HG03565 (cell line): ENCODE measurements around the gene EYS.
"Not testable (repeated sequence)": the region's sequence is repeated elsewhere in the genome, so short reads cannot be mapped to it uniquely, and the experiment has no call there.

Source experiments
- ATAC-seq: cut with Tn5 transposase; IDR thresholded peaks from one replicate; pipeline ENCODE4 v1.9.1; 2021; ENCODE audit warnings: mild to moderate bottlenecking, moderate library complexity; ENCODE audit not compliant: unreplicated experiment

EYS gene

DNA sequence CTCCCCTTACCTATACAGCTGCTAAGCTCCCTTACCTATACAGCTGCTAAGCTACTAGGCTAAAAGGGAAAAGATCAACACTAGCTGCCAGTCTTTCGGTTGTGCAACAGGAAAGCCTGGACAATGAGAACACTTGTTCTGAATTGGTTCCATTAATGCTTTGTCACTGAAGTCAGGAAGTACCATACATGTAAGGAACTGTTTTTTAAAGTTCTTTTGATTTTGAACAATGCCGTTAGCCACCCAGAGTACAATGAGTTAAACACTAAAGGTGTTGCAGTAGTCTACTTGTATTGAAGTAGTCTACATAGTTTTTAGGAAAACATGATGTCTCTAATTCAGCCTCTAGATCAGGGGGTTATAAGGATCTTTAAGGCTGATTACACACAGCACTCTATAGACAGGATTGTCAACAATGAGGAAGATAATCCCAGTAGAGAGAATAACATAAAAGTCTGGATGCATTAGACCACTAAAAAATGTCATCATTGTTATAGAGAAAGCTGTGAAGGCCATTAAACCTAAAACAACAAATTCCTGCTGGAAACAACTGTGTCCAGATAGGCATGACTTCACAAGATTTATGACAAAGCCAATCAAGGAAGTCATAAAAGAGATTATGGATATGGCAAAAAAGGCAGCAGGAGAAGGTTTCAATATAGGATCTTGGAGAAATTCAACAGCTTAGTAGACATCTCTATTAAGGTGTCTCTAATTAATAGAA, 1765.1 kb downstream of the EYS start:
- no peak for ATAC-seq

DNA sequence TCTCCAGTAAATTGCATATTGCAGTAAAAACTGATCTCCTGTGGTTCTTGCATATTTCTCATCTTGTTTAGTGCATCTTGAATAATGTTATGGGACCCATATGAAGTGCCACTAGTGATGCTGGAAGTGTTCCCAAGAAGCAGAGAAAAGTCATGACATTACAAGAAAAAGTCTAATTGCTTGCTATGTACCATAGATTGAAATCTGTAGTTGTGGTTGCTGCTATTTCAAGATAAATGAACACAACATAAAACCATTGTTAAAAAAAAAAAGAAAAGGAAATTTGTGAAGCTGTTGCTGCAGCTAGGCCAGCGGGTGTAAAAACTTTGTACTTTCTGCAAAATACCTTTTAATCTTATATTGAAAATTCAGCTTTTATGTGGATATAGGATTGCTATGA, 1767.0 kb downstream of the EYS start:
- no peak for ATAC-seq

DNA sequence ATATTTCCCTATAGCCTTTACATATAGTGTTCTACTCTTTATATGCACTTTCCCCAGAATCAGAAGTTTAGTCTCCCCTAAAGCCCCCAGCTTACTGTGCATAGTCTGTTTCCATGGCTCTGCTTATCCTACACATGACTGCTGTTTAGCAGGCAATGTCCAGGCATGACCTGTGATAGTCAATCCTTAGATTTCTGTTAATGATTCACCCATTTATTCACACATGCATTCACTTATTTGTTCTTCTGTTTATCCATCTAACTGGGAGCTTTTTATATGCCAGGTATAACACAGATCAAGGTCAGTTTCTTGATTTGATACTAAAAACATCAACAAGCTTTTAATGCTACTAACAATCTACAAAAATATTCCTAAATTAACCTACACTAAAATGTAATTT, 1770.6 kb downstream of the EYS start:
- no peak for ATAC-seq

DNA sequence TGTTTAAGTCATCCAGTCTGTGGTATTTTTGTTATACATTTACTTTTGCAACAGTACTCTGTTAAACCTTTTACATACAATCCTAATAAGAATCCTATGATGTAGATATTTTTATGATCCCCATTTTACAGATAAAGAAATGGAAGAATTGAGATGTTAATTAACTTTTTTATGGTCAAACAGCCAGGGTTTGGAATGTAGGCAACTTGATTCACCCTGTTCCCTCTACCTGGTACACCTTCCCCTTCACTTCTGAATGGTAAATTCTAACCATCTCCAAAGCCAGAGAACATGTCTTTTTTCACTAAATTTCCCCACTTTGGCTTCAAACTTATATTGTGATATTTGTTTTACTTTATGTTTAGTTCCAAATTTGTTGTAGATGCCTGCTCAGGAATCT, 1771.3 kb downstream of the EYS start:
- no peak for ATAC-seq

DNA sequence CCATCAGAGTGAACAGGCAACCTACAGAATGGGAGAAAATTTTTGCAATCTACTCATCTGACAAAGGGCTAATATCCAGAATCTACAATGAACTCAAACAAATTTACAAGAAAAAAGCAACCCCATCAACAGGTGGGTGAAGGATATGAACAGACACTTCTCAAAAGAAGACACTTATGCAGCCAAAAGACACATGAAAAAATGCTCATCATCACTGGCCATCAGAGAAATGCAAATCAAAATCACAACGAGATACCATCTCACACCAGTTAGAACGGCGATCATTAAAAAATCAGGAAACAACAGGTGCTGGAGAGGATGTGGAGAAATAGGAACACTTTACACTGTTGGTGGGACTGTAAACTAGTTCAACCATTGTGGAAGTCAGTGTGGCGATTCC, 1773.1 kb downstream of the EYS start:
- not testable (repeated sequence) for ATAC-seq

DNA sequence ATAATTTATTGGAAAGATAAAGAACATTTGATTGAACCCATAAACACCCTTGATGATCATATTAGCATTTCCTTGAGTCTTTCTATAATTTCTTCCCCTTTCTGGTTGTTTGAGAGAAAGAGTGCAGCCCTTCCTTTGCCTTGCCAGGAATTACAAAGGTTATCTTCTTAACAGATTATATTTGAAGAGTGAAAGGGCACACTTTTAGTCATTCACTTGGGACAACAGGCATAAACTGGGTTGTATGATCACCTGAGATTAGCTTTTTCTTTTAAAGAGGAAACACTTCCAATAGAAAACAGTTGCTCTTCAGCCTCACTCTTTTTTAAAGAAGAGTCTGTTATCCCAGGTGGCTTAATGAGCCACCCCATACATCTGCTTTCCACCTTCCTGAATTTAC, 1776.2 kb downstream of the EYS start:
- no peak for ATAC-seq

DNA sequence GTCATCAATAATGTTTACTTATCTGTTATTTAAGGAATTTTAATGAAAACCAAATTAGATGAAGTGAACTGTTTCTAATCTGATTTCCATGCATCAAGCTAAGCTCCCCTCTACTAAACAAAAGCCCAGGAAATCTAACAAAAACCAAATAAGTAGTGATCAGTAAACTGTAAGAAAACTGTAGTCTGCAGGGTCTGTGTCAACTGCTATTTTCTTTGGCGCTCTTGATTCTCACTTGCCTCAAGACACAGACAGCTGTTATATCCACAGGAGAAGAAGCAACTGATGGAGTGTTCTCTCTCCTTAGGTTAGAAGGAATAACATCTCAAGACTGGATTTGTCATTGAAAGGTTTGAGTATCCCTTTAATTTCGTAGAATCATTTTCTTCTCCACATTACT, 1777.9 kb downstream of the EYS start:
- no peak for ATAC-seq

DNA sequence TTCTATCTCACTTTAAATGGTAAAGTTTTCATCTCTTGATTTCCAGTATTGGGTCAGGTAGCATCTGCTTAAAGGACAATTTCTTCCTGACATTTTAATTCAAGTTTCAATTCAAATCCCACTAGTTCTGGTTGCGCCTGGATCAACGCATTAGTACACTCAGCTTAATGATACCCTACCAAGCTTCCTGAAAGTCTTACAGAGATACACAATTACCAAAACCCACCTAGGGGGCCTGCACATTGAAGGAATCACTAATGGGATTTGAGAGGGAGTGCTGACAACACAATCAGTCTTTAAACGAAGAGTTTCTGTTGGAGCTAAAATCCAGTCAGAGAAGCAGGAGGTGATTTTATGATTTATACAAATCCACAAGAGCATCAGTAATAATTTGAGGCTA, 1778.4 kb downstream of the EYS start:
- ATAC-seq: no peak

DNA sequence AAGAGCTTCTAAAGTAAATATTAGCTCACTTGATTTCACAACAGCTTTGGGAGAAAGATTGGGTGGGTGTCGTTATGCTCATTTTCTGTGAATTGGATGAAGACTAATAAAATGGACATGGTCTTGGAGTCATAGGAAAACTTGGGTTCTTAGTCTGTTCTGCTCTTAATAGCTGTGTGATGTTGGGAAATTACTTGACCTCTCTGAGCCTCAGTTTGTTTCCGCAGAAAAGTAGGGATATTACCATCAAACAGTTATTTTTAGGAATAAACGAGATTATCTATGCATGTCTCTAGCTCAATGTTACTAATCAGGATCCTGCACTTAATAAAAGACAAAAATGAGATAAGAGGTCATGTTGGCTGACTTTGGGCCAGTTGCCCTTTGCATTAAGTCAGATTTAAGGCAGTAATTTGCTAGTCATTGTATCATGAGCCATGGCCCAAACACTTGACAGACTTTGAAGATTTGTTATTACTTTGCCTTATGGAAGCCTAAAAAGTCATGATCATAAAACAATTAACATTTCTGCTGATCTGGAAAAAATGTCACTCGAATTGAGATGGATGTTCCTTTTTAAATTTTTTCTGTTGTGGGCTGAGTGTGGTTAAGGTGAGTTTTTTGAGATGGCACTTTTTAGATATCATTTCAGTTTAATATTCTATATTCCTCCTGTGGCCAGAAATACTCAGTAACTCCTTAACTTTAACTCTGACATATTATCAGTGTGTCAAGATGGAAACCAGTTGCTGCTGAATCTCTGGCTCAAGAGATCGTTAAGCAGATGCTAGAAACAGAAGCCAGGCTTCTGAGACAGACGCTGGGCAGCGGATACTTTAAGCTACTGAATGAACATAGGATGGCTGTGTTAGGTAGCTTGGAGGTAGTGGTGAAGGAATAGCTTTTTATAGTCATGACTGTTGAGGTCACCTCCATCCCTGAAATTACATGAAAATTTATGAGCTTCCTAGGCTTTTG, 1779.8 kb downstream of the EYS start:
- no peak for ATAC-seq

DNA sequence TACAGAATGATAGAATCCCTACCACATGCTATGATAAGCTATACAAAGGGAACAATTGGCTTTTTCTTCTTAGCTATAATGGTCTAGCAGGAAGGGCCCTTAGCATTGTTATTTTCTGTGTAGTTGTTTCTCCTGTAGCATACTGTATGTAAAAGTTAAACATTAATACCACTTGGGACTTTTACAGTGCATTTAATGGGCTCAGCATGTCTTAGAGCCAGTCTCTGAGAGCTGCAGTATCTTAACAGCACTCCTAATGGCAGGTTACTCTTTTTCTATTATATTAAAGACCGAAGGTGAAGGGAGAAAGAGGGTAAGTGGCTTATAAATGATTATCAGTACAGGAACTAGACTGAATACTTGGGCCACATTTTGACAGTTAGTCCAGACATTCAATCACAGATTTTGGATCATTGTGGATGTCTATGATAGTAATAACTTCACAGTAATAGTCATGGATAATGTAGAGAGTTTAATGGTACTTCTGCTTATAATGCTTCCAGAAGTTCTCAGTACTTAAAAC, 1780.7 kb downstream of the EYS start:
- ATAC-seq: no peak

DNA sequence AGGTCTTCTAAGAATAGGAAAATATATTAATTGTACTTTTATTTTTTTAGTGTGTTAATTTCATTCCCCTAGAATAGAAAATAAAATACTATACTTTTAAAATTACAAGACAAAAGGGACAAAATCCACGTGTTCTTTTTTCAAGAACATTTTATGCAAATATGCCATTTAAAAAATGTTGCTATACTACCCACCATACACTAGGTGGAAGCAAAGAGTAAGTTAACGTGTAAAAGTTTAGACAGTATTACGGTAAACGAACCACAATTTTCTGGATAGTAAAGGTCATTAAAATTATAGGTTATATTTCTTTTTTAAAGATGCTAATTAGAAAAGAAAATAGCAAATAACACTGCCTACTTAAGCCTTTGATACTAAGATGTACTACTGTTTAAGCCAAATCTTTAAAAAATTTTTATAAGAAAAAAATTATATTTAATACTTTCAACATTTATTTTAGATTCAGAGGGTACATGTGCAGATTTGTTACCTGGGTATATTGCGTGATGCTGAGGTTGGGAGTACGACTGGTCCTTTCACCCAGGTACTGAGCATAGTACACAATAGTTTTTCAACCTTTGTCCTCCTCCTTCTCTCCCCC, 1783.8 kb downstream of the EYS start:
- peak; percentile 89 for ATAC-seq

DNA sequence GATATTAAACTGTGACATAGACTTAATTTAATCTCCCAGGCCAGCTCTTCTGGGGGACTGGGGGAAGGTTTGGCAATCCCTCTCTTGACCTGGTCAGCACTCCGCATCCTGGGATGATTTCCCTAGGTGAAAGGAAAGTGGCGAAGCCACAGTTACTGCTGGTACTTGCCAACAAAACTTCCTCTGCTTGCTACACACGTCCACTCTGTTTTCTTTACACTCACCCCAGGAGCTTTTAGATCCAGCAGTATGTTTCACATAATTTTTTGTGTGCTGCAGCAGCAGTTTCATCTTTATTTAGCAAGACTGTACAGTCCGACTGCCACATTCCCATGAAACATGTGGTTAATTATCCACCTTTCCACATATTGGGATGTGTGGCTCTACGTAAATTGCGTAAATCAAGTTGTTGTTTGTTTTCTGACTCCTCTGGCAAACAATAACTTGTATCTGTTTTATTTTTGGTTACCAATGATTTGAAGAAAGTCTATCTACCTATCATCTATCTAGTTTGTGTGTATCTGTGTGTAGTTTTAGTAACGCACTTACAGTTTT, 1787.4 kb downstream of the EYS start:
- ATAC-seq: no peak

DNA sequence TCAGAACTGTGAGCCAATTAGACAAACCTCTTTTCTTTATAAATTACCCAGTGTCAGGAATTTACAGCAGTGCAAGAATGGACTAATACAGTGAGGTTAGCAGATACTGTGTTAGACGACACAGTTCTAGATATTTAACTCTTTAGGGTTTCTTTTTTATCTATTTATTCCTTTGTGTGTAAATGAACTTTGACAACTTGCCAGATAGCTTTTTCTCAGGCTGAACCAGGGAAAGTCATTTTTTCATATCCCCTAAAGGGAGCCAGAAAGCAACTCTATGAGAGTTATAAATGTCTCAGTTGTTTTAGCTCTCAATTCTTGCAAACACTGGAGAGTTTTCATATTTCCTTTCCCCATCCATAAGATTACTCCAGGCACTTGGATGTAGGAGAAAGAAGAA, 1794.1 kb downstream of the EYS start:
- ATAC-seq: no peak

DNA sequence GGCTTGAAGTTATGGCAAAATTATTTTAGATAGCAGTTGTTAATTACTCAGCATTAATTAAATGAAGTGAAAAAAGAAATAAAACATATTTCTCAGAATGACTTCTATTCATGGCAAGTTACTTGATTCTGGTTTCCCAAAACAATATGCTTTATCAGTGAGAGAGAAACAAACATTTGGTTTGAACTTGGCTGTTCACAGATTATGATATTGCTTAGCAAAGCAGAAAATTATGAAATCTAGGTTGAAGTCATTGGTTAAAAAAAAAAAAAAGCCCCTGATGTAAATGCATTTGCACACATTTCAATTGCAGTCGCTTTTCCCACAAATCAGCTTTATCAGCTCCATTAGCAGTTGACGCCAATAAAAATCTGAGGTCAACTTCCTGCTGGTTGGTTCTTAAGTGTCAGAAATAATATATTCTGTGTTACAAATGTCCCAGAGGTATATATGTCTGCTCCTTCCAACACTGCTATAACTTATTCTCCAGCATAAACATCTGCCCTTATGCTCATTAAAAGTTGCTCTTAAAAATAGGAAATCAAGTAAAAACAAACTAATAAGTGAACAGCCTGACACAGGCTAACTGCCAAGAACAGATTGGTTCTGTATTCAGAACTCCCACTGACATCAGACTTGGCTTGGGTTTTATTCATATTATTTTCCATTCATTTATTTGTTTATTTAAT, 1796.0 kb downstream of the EYS start:
- ATAC-seq: no peak

DNA sequence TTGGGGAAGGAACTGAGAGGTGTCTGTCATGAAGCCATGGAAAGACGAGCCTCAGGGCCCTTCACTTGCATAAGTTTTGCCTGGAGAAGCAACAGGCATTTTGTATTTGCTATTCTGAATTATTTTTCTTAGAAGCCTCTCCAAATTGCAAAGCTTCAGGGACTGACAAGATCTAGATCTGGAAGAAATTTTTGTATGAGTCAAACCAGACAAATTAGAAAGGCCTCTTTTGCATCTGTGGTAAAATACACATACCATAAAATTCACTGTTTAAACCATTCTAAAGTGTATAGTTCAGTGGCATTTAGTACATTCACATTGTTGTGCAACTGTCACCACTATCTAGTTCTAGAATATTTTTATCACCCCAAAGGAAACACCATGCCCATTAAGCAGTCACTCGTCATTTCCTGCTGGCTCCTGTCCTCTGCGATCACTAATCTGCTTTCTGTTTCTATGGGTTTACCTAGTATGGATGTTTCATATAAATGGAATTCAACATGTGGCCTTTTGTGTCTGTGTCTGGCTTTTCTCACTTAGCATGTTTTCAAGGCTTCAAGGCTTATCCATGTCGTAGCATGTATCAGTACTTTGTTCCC, 1802.3 kb downstream of the EYS start:
- peak; percentile 53 for ATAC-seq

DNA sequence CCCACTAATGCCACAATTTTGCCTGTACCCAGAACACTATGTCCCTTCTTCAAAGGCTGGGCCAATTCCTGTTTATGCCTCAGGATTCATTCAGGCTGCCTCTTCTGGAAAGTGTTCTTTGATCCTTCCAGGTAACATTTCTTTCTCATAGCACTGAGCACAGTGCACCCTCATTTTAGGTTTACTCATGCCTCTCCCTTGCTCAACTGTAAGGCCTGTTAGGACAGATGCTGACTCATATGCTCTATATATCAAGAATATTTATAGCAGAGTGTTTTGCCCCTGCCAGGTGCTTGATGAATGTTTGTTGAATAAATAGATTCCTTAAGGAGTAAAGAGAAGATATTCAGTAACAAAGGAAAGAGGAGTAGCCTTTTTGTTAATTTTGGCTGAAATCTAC, 1807.5 kb downstream of the EYS start:
- no peak for ATAC-seq

DNA sequence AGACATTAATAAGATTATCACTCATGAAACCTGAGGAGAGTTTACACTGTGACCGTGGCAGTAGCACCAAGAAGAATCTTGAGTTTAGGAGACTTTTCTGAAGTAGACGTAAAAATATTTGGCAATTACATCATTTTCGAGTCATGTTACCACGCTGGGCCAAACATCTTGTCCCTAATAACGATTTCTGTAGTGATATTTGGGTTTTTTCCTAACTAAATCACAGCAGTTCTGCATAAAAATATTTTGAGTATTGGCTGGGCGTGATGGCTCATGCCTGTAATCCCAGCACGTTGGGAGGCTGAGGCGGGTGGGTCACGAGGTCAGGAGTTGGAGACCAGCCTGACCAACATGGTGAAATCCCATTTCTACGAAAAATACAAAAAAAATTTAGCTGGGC, 1809.1 kb downstream of the EYS start:
- no peak for ATAC-seq

DNA sequence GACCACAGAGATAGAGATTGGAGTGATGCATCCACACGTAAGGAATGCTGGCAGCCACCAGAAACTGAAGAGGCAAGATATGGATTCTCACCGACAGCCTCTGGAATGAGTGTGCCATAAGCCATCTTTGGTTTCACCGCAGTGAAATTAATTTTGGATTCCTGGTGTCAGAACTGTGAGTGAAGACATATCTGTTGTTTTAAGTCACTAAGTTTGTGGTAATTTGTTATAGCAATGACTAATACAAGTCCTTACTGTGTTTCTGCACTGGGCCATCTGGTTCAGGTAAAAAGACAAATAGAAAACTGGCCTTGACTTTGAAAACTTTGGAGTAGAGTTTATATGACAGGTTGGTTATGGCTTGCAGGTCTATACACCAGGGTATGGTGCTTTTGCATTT, 1809.6 kb downstream of the EYS start:
- no peak for ATAC-seq

DNA sequence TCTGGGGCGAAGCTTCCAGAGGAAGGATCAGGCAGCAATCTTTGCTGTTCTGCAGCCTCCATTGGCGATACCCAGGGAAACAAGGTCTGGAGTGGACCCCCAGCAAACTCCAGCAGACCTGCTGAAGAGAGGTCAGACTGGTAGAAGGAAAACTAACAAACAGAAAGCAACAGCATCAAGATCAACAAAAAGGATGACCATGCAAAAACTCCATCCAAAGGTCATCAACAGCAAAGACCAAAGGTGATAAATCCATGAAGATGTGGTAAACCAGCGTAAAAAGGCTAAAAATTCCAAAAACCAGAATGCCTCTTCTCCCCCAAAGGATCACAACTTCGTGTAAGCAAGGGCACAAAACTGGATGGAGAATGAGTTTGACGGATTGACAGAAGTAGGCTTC, 1818.6 kb downstream of the EYS start:
- ATAC-seq: no peak

DNA sequence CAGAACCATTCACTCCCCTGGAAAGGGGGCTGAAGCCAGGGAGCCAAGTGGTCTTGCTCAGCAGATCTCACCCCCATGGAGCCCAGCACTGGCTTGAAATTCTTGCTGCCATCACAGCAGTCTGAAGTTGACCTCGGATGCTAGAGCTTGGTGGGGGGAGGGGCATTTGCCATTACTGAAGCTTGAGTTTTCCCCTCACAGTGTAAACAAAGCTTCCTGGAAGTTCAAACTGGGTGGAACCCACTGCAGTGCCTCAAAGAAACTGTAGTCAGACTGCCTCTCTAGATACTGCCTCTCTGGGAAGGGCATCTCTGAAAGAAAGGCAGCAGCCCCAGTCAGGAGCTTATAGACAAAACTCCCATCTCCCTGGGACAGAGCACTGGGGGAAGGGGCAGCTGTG, 1819.2 kb downstream of the EYS start:
- not testable (repeated sequence) for ATAC-seq
